Dendritic cell treated with granulocyte-macrophage colony-stimulating factor and Interleukin-4, amounts not matched to agents 40 ng/mL and 50 ng/mL, for 4 days (primary cell): ENCODE data around the gene SPTBN4.
"Not testable (repeated sequence)": the region's sequence is repeated elsewhere in the genome, so short reads cannot be mapped to it uniquely, and the experiment has no call there.

Experiments used
- H3K27ac Mint-ChIP-seq: one replicate; pipeline ENCODE4 v1.8.0; 2022; ENCODE audit warnings: mild to moderate bottlenecking, mixed read lengths
- H3K27me3 Mint-ChIP-seq: one replicate; pipeline ENCODE4 v1.8.0; 2022; ENCODE audit warnings: mild to moderate bottlenecking, mixed read lengths
- H3K36me3 Mint-ChIP-seq: one replicate; pipeline ENCODE4 v1.8.0; 2022; ENCODE audit warnings: low read depth, mixed read lengths
- H3K4me1 Mint-ChIP-seq: one replicate; pipeline ENCODE4 v1.8.0; 2022; ENCODE audit warnings: low read depth, mixed read lengths
- H3K4me3 Mint-ChIP-seq: one replicate; pipeline ENCODE4 v1.8.0; 2022; ENCODE audit warnings: mild to moderate bottlenecking, moderate library complexity, mixed read lengths
- H3K9me3 Mint-ChIP-seq: one replicate; pipeline ENCODE4 v1.8.0; 2022; ENCODE audit warnings: mixed read lengths
- intact Hi-C: fragments of 100-400 bp; cut with micrococcal nuclease; formaldehyde crosslinking; loops from one replicate; pipeline ENCODE4 v1.15.0; 2022

Gene SPTBN4

GRCh38 chr19:40444825-40445312 is 21.9 kb upstream of the SPTBN4 start:
- H3K27ac Mint-ChIP-seq = peak overlapping the region; percentile 98
- H3K36me3 Mint-ChIP-seq = peaks cover 88% of the 10 kb centered on the region
- H3K9me3 Mint-ChIP-seq = no peaks in the 10 kb centered on the region
- intact Hi-C loops = loop anchor here (2.0 to 10.0 kb wide), 2 partner anchors 20 to 80 kb away; partner anchors contain the start of gene BLVRB
- peak overlapping the region; percentile 97 for H3K4me3 Mint-ChIP-seq
- H3K27me3 Mint-ChIP-seq = no peaks in the 10 kb centered on the region
- peaks cover 30% of the 10 kb centered on the region for H3K4me1 Mint-ChIP-seq

DNA sequence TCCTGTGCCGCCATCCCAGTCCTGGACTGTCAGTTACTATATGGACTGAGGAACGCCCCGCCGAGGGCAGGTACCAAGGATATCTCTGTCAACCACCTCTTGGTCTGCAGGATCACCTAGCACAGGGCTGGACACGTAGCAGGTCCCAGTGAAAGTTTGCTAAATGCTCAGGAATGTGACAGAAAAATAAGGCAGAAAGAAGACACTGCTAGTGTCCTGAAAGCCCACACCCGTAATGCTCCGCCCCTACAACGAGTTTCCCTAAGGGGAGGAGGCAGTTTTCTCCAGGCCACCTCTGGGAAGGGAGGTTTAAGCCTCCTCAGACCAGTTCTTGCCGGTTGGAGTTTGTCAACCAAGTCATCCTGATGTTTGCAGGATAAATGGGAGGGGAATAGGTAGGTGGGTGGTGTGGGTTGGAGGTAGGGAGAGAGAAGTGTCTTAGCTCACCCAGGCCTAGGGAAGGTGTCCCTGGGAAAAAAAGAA is 21.0 kb upstream of the SPTBN4 start:
- intact Hi-C loops = loop anchor here (2.0 to 10.0 kb wide), 2 partner anchors 19 to 81 kb away; partner anchors contain the start of gene BLVRB
- Mint-ChIP-seq H3K27ac (peak overlapping the region; percentile 98), H3K27me3 (no peaks in the 10 kb centered on the region), H3K9me3 (no peaks in the 10 kb centered on the region), H3K36me3 (peaks cover 87% of the 10 kb centered on the region), H3K4me3 (peak overlapping the region; percentile 7), H3K4me1 (peaks cover 29% of the 10 kb centered on the region)

GRCh38 chr19:40446263-40446784 is 20.5 kb upstream of the SPTBN4 start:
- Mint-ChIP-seq H3K9me3 (no peaks in the 10 kb centered on the region), H3K4me1 (peaks cover 24% of the 10 kb centered on the region), H3K4me3 (no peak overlapping the region), H3K27ac (peak overlapping the region; percentile 98), H3K27me3 (no peaks in the 10 kb centered on the region), H3K36me3 (peaks cover 87% of the 10 kb centered on the region)
- intact Hi-C loops = loop anchor here (10.0 kb wide), 1 partner anchor 82 kb away; no protein-coding TSS in a partner anchor

DNA sequence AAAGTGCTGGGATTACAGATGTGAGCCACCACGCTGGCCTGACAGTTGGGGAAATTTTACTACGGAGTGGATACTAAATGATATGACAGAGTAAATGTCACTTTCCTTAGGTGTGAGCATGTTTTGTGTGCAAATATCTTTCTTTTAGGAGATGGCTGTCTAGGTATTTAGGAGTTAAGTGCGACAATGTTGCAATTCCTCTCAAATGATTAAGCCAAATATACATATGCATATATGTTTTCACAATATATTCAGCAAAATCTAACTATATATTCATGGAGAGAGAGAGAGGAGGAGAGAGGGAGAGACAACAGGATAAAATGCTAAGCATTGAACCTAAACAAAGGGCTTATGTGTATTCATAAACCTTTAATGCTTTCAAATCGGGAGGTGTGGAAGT is 17.3 kb upstream of the SPTBN4 start:
- H3K4me1 Mint-ChIP-seq = peaks cover 20% of the 10 kb centered on the region
- no peak overlapping the region for H3K27ac Mint-ChIP-seq
- H3K4me3 Mint-ChIP-seq = no peak overlapping the region
- H3K36me3 Mint-ChIP-seq = peaks cover 88% of the 10 kb centered on the region
- intact Hi-C loops = loop anchor here (10.0 kb wide), 1 partner anchor 85 kb away; no protein-coding TSS in a partner anchor
- H3K27me3 Mint-ChIP-seq = no peaks in the 10 kb centered on the region
- no peaks in the 10 kb centered on the region for H3K9me3 Mint-ChIP-seq

DNA sequence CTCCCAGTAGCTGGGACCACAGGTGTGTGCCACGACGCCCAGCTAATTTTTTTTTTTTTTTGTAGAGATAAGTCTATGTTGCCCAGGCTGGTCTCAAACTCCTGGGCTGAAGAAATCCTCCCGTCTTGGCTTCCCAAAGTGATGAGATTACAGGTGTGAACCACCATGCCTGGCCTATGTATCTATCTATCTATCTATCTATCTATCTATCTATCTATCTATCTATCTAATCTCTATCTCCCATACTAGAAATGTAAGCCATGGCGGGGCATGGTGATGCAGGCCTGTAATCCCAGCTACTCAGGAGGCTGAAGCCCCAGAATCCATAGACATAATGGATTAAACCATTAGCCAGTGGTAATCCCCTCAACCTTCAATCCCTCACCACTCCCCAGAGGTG is 16.1 kb upstream of the SPTBN4 start:
- intact Hi-C loops = no loop called here
- Mint-ChIP-seq H3K27me3 (no peaks in the 10 kb centered on the region), H3K27ac (no peak overlapping the region), H3K9me3 (no peaks in the 10 kb centered on the region), H3K36me3 (peaks cover 99% of the 10 kb centered on the region), H3K4me1 (peaks cover 11% of the 10 kb centered on the region), H3K4me3 (no peak overlapping the region)

GRCh38 chr19:40452016-40452415 is 14.8 kb upstream of the SPTBN4 start:
- Mint-ChIP-seq H3K27me3 (no peaks in the 10 kb centered on the region), H3K9me3 (no peaks in the 10 kb centered on the region), H3K27ac (peak overlapping the region; percentile 27), H3K4me3 (no peak overlapping the region), H3K36me3 (peaks cover 99% of the 10 kb centered on the region), H3K4me1 (peaks cover 4% of the 10 kb centered on the region)
- intact Hi-C loops = no loop called here

DNA sequence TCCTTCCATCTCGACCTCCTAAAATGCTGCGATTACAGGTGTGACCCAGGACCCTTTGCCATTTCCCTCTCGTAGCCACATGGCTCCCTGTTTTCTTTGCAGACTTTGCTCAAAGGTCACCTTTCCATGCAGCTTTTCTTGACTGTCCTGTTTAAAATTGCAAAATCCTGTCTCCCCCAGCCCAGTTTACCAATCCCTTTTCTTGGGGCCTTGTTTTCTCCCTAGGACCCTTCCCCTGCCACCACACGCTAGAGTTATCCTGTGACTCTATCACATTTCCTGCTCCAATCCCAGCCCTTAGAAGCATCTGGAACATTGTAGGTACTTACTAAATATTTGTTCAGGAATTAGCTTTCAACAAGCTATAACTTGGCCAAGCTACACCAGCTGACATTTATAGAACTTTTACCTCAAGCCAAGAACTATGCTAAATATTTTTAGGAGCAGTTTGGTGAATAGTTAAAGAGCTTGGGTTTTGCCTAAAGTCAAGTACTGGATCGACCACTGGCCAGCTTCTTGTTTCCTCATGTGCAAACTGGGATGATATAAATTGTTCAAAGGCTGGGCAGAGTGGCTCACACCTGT is 13.6 kb upstream of the SPTBN4 start:
- Mint-ChIP-seq H3K4me1 (peaks cover 13% of the 10 kb centered on the region), H3K36me3 (peaks cover 99% of the 10 kb centered on the region)

DNA sequence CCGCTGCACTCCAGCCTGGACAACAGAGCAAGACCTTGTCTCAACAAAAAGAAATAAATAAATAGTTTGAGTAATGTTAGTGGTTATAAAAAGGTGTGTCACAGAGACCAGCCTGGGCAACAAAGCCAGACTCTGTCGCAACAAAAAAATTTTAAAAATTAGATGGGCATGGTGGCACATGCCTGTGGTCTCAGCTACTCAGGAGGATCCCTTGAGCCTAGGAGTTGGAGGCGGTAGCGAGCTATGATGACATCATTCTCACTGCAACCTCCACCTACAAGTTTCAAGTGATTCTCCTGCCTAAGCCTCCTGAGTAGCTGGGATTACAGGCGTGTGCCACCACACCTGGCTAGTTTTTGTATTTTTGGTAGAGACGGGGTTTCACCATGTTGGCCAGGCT is 12.9 kb upstream of the SPTBN4 start:
- H3K27ac Mint-ChIP-seq, H3K4me3 Mint-ChIP-seq, H3K27me3 Mint-ChIP-seq, intact Hi-C loops, H3K9me3 Mint-ChIP-seq: not testable (repeated sequence)
- Mint-ChIP-seq H3K36me3 (peaks cover 99% of the 10 kb centered on the region), H3K4me1 (peaks cover 13% of the 10 kb centered on the region)

More for the DNA sequence above, 13.6 kb upstream of the SPTBN4 start:
- H3K27me3 Mint-ChIP-seq = no peaks in the 10 kb centered on the region
- H3K27ac Mint-ChIP-seq = no peak overlapping the region
- intact Hi-C loops = no loop called here
- no peak overlapping the region for H3K4me3 Mint-ChIP-seq
- no peaks in the 10 kb centered on the region for H3K9me3 Mint-ChIP-seq

DNA sequence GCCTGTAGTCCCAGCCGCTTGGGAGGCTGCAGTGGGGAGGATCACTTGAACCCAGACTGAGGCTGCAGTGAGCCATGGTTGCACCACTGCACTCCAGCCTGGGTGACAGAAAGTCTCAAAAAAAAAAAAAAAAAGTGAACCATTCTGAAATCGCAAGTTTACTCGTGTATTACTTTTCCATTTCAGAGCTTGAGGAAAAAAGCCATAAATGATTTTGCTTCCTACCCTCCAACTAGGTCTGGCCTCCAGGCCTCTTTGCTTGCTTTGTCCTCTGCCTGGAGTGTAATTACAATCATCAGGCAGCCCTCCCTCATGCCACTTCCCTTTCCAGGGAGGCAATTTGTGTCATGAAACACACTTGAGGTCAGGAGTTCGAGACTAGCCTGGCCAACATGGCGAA is 9.8 kb upstream of the SPTBN4 start:
- H3K4me1 Mint-ChIP-seq = peaks cover 28% of the 10 kb centered on the region
- peaks cover 96% of the 10 kb centered on the region for H3K36me3 Mint-ChIP-seq
- no peaks in the 10 kb centered on the region for H3K27me3 Mint-ChIP-seq
- no peaks in the 10 kb centered on the region for H3K9me3 Mint-ChIP-seq
- peak overlapping the region; percentile 60 for H3K27ac Mint-ChIP-seq
- H3K4me3 Mint-ChIP-seq = no peak overlapping the region
- intact Hi-C loops = no loop called here

GRCh38 chr19:40457953-40458596 is 8.7 kb upstream of the SPTBN4 start:
- no peaks in the 10 kb centered on the region for H3K9me3 Mint-ChIP-seq
- H3K4me1 Mint-ChIP-seq = peaks cover 31% of the 10 kb centered on the region
- H3K4me3 Mint-ChIP-seq = no peak overlapping the region
- peaks cover 86% of the 10 kb centered on the region for H3K36me3 Mint-ChIP-seq
- peak overlapping the region; percentile 60 for H3K27ac Mint-ChIP-seq
- intact Hi-C loops = no loop called here
- no peaks in the 10 kb centered on the region for H3K27me3 Mint-ChIP-seq

- Mint-ChIP-seq H3K36me3 (peaks cover 85% of the 10 kb centered on the region), H3K4me3 (no peak overlapping the region), H3K9me3 (no peaks in the 10 kb centered on the region), H3K27me3 (no peaks in the 10 kb centered on the region), H3K27ac (no peak overlapping the region), H3K4me1 (peaks cover 36% of the 10 kb centered on the region)
- intact Hi-C loops = no loop called here
Measured at GRCh38 chr19:40458597-40458974, 8.2 kb upstream of the SPTBN4 start.

GRCh38 chr19:40460185-40460584 is 6.6 kb upstream of the SPTBN4 start:
- intact Hi-C loops = loop anchor here (5.0 to 10.0 kb wide), 4 partner anchors 38 to 155 kb away; partner anchors contain the start of genes LTBP4 and SHKBP1
- H3K36me3 Mint-ChIP-seq = peaks cover 82% of the 10 kb centered on the region
- peaks cover 45% of the 10 kb centered on the region for H3K4me1 Mint-ChIP-seq

DNA sequence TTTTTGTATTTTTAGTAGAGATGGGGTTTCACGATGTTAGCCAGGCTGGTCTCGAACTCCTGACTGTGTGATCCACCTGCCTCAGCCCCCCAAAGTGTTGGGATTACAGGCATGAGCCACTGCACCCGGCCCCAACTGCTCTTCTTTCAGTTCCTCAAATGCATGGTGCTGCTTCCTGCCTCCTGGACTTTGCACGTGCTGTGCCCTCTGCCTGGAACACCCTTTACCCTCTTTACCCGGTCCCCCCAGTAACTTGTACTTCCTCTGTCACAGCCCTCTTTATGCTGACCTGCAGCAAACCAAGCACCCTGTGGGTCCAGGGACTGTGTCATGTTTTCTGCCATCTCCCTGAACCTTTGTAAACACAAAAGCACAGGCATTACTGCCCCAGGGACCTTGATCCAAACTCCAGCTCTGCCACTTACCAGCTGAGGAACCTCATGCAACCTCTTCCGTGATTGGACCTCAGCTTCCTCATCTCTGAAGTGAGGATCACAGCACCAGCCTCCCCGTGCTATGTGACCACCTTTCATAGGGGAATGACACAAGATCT is 5.1 kb upstream of the SPTBN4 start:
- Mint-ChIP-seq H3K36me3 (peaks cover 72% of the 10 kb centered on the region), H3K4me1 (peaks cover 54% of the 10 kb centered on the region), H3K4me3 (peak overlapping the region; percentile 76), H3K27me3 (peaks cover 7% of the 10 kb centered on the region), H3K9me3 (no peaks in the 10 kb centered on the region), H3K27ac (peak overlapping the region; percentile 98)
- intact Hi-C loops = loop anchor here (5.0 to 10.0 kb wide), 4 partner anchors 39 to 157 kb away; partner anchors contain the start of genes LTBP4 and SHKBP1

More at GRCh38 chr19:40460185-40460584, 6.6 kb upstream of the SPTBN4 start:
- no peak overlapping the region for H3K27ac Mint-ChIP-seq
- no peak overlapping the region for H3K4me3 Mint-ChIP-seq
- H3K9me3 Mint-ChIP-seq = no peaks in the 10 kb centered on the region
- no peaks in the 10 kb centered on the region for H3K27me3 Mint-ChIP-seq
